IPS-18c (cell line): ENCODE measurements around the gene ABCG8.

Source experiments
- H3K4me3 ChIP-seq: 2 replicates; pipeline ENCODE4 v1.7.0; 2013; ENCODE audit warnings: low read depth, mild to moderate bottlenecking, low read length, moderate library complexity; ENCODE audit not compliant: insufficient read depth
- H3K9me3 ChIP-seq: one replicate; pipeline ENCODE4 v1.6.1; 2013; ENCODE audit warnings: mild to moderate bottlenecking, low read length, moderate library complexity; ENCODE audit not compliant: control insufficient read depth, insufficient read depth

Gene ABCG8

GRCh38 chr2:43822839-43823238 is 15.9 kb upstream of the ABCG8 start:
- no peaks in the 10 kb centered on the region for H3K9me3 ChIP-seq
- H3K4me3 ChIP-seq = no peak overlapping the region

- H3K9me3 ChIP-seq = no peaks in the 10 kb centered on the region
- H3K4me3 ChIP-seq = no peak overlapping the region
These were observed 15.0 kb upstream of the ABCG8 start for GRCh38 chr2:43823751-43824150.

- Histone ChIP-seq H3K4me3 (no peak overlapping the region), H3K9me3 (no peaks in the 10 kb centered on the region)
These were observed 14.3 kb upstream of the ABCG8 start for GRCh38 chr2:43824512-43824911.

GRCh38 chr2:43824951-43825493 is 13.7 kb upstream of the ABCG8 start:
- no peak overlapping the region for H3K4me3 ChIP-seq
- H3K9me3 ChIP-seq = no peaks in the 10 kb centered on the region

GRCh38 chr2:43825841-43826240 is 12.9 kb upstream of the ABCG8 start:
- Histone ChIP-seq H3K9me3 (no peaks in the 10 kb centered on the region), H3K4me3 (no peak overlapping the region)

GRCh38 chr2:43826305-43827250 is 12.2 kb upstream of the ABCG8 start:
- Histone ChIP-seq H3K9me3 (no peaks in the 10 kb centered on the region), H3K4me3 (no peak overlapping the region)

- H3K4me3 ChIP-seq = peak overlapping the region; percentile 52
- no peaks in the 10 kb centered on the region for H3K9me3 ChIP-seq
These were observed 7.1 kb upstream of the ABCG8 start for GRCh38 chr2:43831543-43832294.

- peak overlapping the region; percentile 52; the same call in 1 of the 2 replicates for H3K4me3 ChIP-seq
These were observed 6.3 kb upstream of the ABCG8 start for GRCh38 chr2:43832457-43832856.

GRCh38 chr2:43837033-43837432 is 1.7 kb upstream of the ABCG8 start:
- no peaks in the 10 kb centered on the region for H3K9me3 ChIP-seq
- no peak overlapping the region for H3K4me3 ChIP-seq

More at GRCh38 chr2:43832457-43832856, 6.3 kb upstream of the ABCG8 start:
- H3K9me3 ChIP-seq = no peaks in the 10 kb centered on the region

- H3K4me3 ChIP-seq = no peak overlapping the region
- H3K9me3 ChIP-seq = no peaks in the 10 kb centered on the region
These were observed 776 bp upstream of the ABCG8 start for GRCh38 chr2:43837831-43838559.

GRCh38 chr2:43839776-43840564 is 1.2 kb downstream of the ABCG8 start:
- H3K4me3 ChIP-seq = no peak overlapping the region
- no peaks in the 10 kb centered on the region for H3K9me3 ChIP-seq

GRCh38 chr2:43840965-43841364 is 2.2 kb downstream of the ABCG8 start:
- H3K4me3 ChIP-seq = no peak overlapping the region
- no peaks in the 10 kb centered on the region for H3K9me3 ChIP-seq

GRCh38 chr2:43841949-43842865 is 3.4 kb downstream of the ABCG8 start:
- H3K9me3 ChIP-seq = no peaks in the 10 kb centered on the region
- no peak overlapping the region for H3K4me3 ChIP-seq

- Histone ChIP-seq H3K9me3 (no peaks in the 10 kb centered on the region), H3K4me3 (no peak overlapping the region)
These were observed 4.1 kb downstream of the ABCG8 start for GRCh38 chr2:43842866-43843226.

- Histone ChIP-seq H3K9me3 (no peaks in the 10 kb centered on the region), H3K4me3 (no peak overlapping the region)
These were observed 6.4 kb downstream of the ABCG8 start for GRCh38 chr2:43845181-43845580.
